CD14-positive monocyte (primary cell): ENCODE results near the gene PARD6G. TPM values are rescaled to one million over a fixed set of nuclear protein-coding genes. Genes with fewer than 3 reads are reported as not detected.

Experiments
- DNase-seq, 3 donors: peaks; one replicate each; pipeline ENCODE4 v3.0.0-alpha.2; 2011 to 2022
- H2AFZ ChIP-seq: 2 replicates; pipeline ENCODE4 v1.6.0; 2012; ENCODE audit warnings: mild to moderate bottlenecking, low read depth, low read length, inconsistent platforms; ENCODE audit not compliant: insufficient read depth, poor library complexity, severe bottlenecking
- H3K27ac ChIP-seq, 2 donors: 1 replicate in 1 of 2; 2 replicates in 1 of 2; pipeline ENCODE4 v1.5.1; 2012 to 2013; ENCODE audit warnings: low read length in 2 of 2, control low read depth in 1 of 2, inconsistent platforms in 1 of 2, low read depth in 1 of 2, mild to moderate bottlenecking in 1 of 2
- H3K27me3 ChIP-seq, 2 donors: one replicate each; pipeline versions ENCODE4 v1.6.0 to v1.6.1; 2011 to 2013; ENCODE audit warnings: low read length in 2 of 2; ENCODE audit not compliant: control insufficient read depth in 2 of 2, insufficient read depth in 2 of 2
- H3K36me3 ChIP-seq, 2 donors: replicated peaks in 1 of 2; 1 replicate in 1 of 2; 2 replicates in 1 of 2; pipeline versions ENCODE4 v1.5.1 to v1.6.1; 2012 to 2013; ENCODE audit warnings: low read length in 2 of 2, control low read depth in 1 of 2, inconsistent platforms in 1 of 2, mild to moderate bottlenecking in 1 of 2; ENCODE audit not compliant: insufficient read depth in 2 of 2, control insufficient read depth in 1 of 2
- H3K4me1 ChIP-seq, 2 donors: 1 replicate in 1 of 2; 2 replicates in 1 of 2; pipeline versions ENCODE4 v1.5.1 to v1.6.1; 2012 to 2013; ENCODE audit warnings: low read length in 2 of 2, control low read depth in 1 of 2, inconsistent platforms in 1 of 2, mild to moderate bottlenecking in 1 of 2, moderate library complexity in 1 of 2; ENCODE audit not compliant: insufficient read depth in 2 of 2, control insufficient read depth in 1 of 2
- H3K4me2 ChIP-seq: replicated peaks from 2 replicates; pipeline ENCODE3; 2012; ENCODE audit warnings: low read length, moderate library complexity, mild to moderate bottlenecking; ENCODE audit not compliant: poor library complexity, severe bottlenecking; ENCODE audit errors: extremely low read depth
- H3K4me3 ChIP-seq, 3 experiments: fragments of 200-600 bp in 1 of 3; sonication (generic) in 1 of 3; replicated peaks in 1 of 3; 1 replicate in 2 of 3; 2 replicates in 1 of 3; pipeline ENCODE4 v1.5.1; 2011 to 2013; ENCODE audit warnings: low read length in 3 of 3, mild to moderate bottlenecking in 3 of 3, control low read depth in 2 of 3, low read depth in 2 of 3, inconsistent platforms in 1 of 3, moderate library complexity in 1 of 3
- H3K79me2 ChIP-seq: 2 replicates; pipeline ENCODE4 v1.6.0; 2012; ENCODE audit warnings: mild to moderate bottlenecking, control low read depth, inconsistent platforms, low read length, moderate library complexity; ENCODE audit not compliant: insufficient read depth
- H3K9ac ChIP-seq: 2 replicates; pipeline ENCODE4 v1.6.0; 2017; ENCODE audit warnings: low read length, mild to moderate bottlenecking; ENCODE audit not compliant: insufficient read depth, poor library complexity, severe bottlenecking
- H3K9me3 ChIP-seq, 2 donors: replicated peaks in 1 of 2; 1 replicate in 1 of 2; 2 replicates in 1 of 2; pipeline versions ENCODE4 v1.5.1 to v1.6.1; 2012 to 2013; ENCODE audit warnings: low read length in 2 of 2, control low read depth in 1 of 2; ENCODE audit not compliant: control insufficient read depth in 1 of 2, insufficient read depth in 1 of 2
- H4K20me1 ChIP-seq: 2 replicates; pipeline ENCODE4 v1.6.0; 2012; ENCODE audit warnings: mild to moderate bottlenecking, low read length, control low read depth, moderate library complexity; ENCODE audit not compliant: insufficient read depth
- H3K27ac Mint-ChIP-seq, 7 donors: one replicate each; pipeline ENCODE4 v1.8.0; 2020; ENCODE audit warnings: mild to moderate bottlenecking in 7 of 7, mixed read lengths in 7 of 7, moderate library complexity in 6 of 7, inconsistent platforms in 2 of 7
- H3K27me3 Mint-ChIP-seq, 3 donors: one replicate each; pipeline ENCODE4 v1.8.0; 2021 to 2022; ENCODE audit warnings: low read depth in 3 of 3, mild to moderate bottlenecking in 3 of 3, mixed read lengths in 3 of 3, moderate library complexity in 3 of 3, inconsistent platforms in 1 of 3
- H3K36me3 Mint-ChIP-seq, 2 donors: one replicate each; pipeline ENCODE4 v1.8.0; 2020; ENCODE audit warnings: mixed read lengths in 2 of 2, inconsistent platforms in 1 of 2, mild to moderate bottlenecking in 1 of 2
- H3K4me1 Mint-ChIP-seq: one replicate; pipeline ENCODE4 v1.8.0; 2020; ENCODE audit warnings: mild to moderate bottlenecking, mixed read lengths
- H3K4me3 Mint-ChIP-seq, 2 donors: one replicate each; pipeline ENCODE4 v1.8.0; 2020; ENCODE audit warnings: mild to moderate bottlenecking in 2 of 2, mixed read lengths in 2 of 2, moderate library complexity in 1 of 2
- H3K9me3 Mint-ChIP-seq, 7 donors: one replicate each; pipeline ENCODE4 v1.8.0; 2020 to 2022; ENCODE audit warnings: mixed read lengths in 7 of 7, mild to moderate bottlenecking in 6 of 7, moderate library complexity in 6 of 7, inconsistent platforms in 2 of 7
- CTCF ChIP-seq: fragments of 200-600 bp; IDR thresholded peaks from one replicate; pipeline ENCODE4 v1.8.0; 2022; ENCODE audit warnings: antibody characterized with exemption, mild to moderate bottlenecking
- WGBS: methylation state at CpG from one replicate; pipeline ENCODE4 v1.1.5; 2013; ENCODE audit warnings: missing lambda C conversion rate; ENCODE audit not compliant: insufficient coverage; 5-methylcytosine and 5-hydroxymethylcytosine counted together
- intact Hi-C, 2 donors: fragments of 100-400 bp; cut with micrococcal nuclease; formaldehyde crosslinking; loops; one replicate each; pipeline versions ENCODE4 v1.15.0 to v1.15.1; 2023
- polyA plus RNA-seq, 3 donors: library from polyadenylated mRNA; depleted of rRNA in 1 of 3; unstranded in 2 of 3; stranded (reverse) in 1 of 3; fragments of 300-500 nt in 2 of 3; fragments of >200 nt in 1 of 3; fragmentation: Illumina TruSeq in 2 of 3; gene quantifications; 1 replicate in 2 of 3; 2 replicates in 1 of 3; pipeline ENCODE4 v1.2.3, GENCODE V29; 2012 to 2021

The PARD6G gene
- polyA plus RNA-seq, 3 donors: not detected

- peak overlapping the region in 1 of 7 donors; percentile 39 for H3K27ac Mint-ChIP-seq
- WGBS: 85% methylated on average over 12 of the region's 17 CpGs
- no peak overlapping the region for H3K4me2 ChIP-seq
- no peaks in the 10 kb centered on the region for H3K9me3 Mint-ChIP-seq
- no peaks in the 10 kb centered on the region for H3K9me3 ChIP-seq
- no peaks in the 10 kb centered on the region for H4K20me1 ChIP-seq
- no peaks in the 10 kb centered on the region for H3K36me3 Mint-ChIP-seq
- peaks cover 0 to 2% of the 10 kb centered on the region in 2 donors for H3K27me3 ChIP-seq
- H3K4me1 ChIP-seq: no peaks in the 10 kb centered on the region
- intact Hi-C loops: no loop called here
- TF ChIP-seq CTCF: no peak
- H3K27ac ChIP-seq: no peak overlapping the region
- H3K4me1 Mint-ChIP-seq: no peaks in the 10 kb centered on the region
- DNase-seq: no peak
- no peak overlapping the region for H3K4me3 ChIP-seq
- H3K9ac ChIP-seq: no peak overlapping the region
- H3K79me2 ChIP-seq: no peaks in the 10 kb centered on the region
- no peaks in the 10 kb centered on the region for H3K36me3 ChIP-seq
- H3K4me3 Mint-ChIP-seq: no peak overlapping the region
- H2AFZ ChIP-seq: no peak overlapping the region
- peaks cover 2 to 7% (median 5%) of the 10 kb centered on the region in 3 donors for H3K27me3 Mint-ChIP-seq
Measured at GRCh38 chr18:80200171-80200931, 47.0 kb downstream of the PARD6G start.

- Histone ChIP-seq H3K4me3 (no peak overlapping the region), H2AFZ (no peak overlapping the region), H3K9me3 (no peaks in the 10 kb centered on the region), H3K4me2 (no peak overlapping the region), H3K27me3 (peaks cover 0 to 2% of the 10 kb centered on the region in 2 donors), H3K79me2 (no peaks in the 10 kb centered on the region), H3K4me1 (no peaks in the 10 kb centered on the region), H4K20me1 (no peaks in the 10 kb centered on the region), H3K36me3 (no peaks in the 10 kb centered on the region), H3K9ac (no peak overlapping the region), H3K27ac (no peak overlapping the region)
- H3K9me3 Mint-ChIP-seq: no peaks in the 10 kb centered on the region
- no peaks in the 10 kb centered on the region for H3K36me3 Mint-ChIP-seq
- H3K27me3 Mint-ChIP-seq: peaks cover 2 to 9% (median 5%) of the 10 kb centered on the region in 3 donors
- H3K4me1 Mint-ChIP-seq: no peaks in the 10 kb centered on the region
- 96% methylated on average over 8 of the region's 15 CpGs for WGBS
- DNase-seq: no peak
- intact Hi-C loops: no loop called here
- no peak overlapping the region for H3K27ac Mint-ChIP-seq
- H3K4me3 Mint-ChIP-seq: no peak overlapping the region
- no peak for TF ChIP-seq CTCF
Measured at GRCh38 chr18:80198994-80199748, 48.1 kb downstream of the PARD6G start.
